Parathyroid adenoma (tissue), 2 donors: ENCODE results near the gene MAPK11.

Source experiments
- H2AFZ ChIP-seq: fragments of 300-600 bp; sonication (generic); one replicate; pipeline ENCODE4 v1.7.0; 2017; ENCODE audit warnings: antibody characterized with exemption, mild to moderate bottlenecking
- H3K27ac ChIP-seq: fragments of 300-600 bp; sonication (generic); one replicate; pipeline ENCODE4 v1.7.0; 2017
- H3K27me3 ChIP-seq: fragments of 300-600 bp; sonication (generic); one replicate; pipeline ENCODE4 v1.7.0; 2017; ENCODE audit warnings: low read length; ENCODE audit not compliant: control insufficient read depth, insufficient read depth
- H3K36me3 ChIP-seq: fragments of 300-600 bp; sonication (generic); one replicate; pipeline ENCODE4 v1.7.0; 2017; ENCODE audit warnings: low read length; ENCODE audit not compliant: control insufficient read depth, insufficient read depth
- H3K4me1 ChIP-seq: fragments of 300-600 bp; sonication (generic); one replicate; pipeline ENCODE4 v1.7.0; 2017; ENCODE audit warnings: control low read depth
- H3K4me2 ChIP-seq: fragments of 300-600 bp; sonication (generic); one replicate; pipeline ENCODE4 v1.7.0; 2017; ENCODE audit warnings: low read length
- H3K4me3 ChIP-seq: fragments of 300-600 bp; sonication (generic); one replicate; pipeline ENCODE4 v1.7.0; 2017; ENCODE audit warnings: low read depth, low read length
- H3K79me2 ChIP-seq: fragments of 300-600 bp; sonication (generic); one replicate; pipeline ENCODE4 v1.7.0; 2017; ENCODE audit warnings: control low read depth
- H3K9ac ChIP-seq: fragments of 300-600 bp; sonication (generic); one replicate; pipeline ENCODE4 v1.7.0; 2017; ENCODE audit warnings: mild to moderate bottlenecking
- H3K9me3 ChIP-seq: fragments of 300-600 bp; sonication (generic); one replicate; pipeline ENCODE4 v1.7.0; 2017; ENCODE audit warnings: low read length; ENCODE audit not compliant: control insufficient read depth
- TF ChIP-seq, protein P1 (sequence below): fragments of 300-600 bp; sonication (generic); IDR thresholded peaks from one replicate; pipeline ENCODE4 v1.7.0; 2017; ENCODE audit warnings: antibody characterized with exemption, mild to moderate bottlenecking
- donor health status: primary hyperparathyroidism.

Gene MAPK11

DNA sequence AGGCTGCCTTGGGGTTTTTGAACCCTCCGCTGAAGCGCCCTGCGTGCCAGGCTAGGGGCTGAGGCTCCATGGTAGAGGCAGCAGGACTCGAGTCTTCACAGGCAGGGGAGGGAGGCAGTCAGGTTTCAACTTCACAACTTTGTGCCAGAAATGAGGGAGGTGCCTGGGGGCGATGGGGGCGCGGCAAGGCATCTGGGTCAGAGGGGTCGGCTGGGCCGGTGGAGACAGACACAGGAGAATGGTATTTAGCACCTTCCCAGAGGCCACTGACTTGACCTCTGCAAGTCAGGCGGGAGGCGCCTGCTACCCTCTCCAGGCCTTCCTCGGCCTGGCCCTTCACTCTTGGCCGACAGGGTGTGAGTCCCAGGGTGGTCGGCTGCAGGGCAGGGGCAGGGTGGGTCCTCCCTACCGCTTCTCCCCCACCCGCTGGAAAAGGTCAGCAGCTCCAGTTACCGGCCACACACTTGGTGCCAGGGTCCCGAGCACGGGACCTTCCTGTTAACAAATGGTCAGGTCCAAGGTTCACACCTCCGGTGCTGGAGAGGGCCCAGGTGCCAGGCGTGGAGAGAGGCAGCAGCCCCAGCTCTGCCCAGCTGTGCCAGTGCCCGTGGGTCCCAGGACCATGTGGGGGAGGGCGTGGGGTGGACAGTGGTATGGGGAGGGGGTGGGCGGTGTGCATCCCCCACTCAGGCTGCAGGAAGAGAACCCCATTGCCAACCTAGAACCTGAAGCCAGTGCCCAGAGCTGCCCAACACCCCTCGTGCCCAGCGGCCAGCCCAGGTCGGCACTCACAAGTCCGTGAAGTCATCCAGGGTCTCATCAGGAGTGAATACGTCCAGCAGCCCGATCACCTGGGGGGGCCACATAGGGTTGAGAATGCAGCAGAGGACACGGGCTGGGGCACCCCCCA lies 12.5 kb downstream of the MAPK11 start:
- no peak overlapping the region for H3K27ac ChIP-seq
- no peak overlapping the region for H3K4me3 ChIP-seq
- H3K4me2 ChIP-seq, result no peak overlapping the region
- no peaks in the 10 kb centered on the region for H3K79me2 ChIP-seq
- TF ChIP-seq, protein P1, sequence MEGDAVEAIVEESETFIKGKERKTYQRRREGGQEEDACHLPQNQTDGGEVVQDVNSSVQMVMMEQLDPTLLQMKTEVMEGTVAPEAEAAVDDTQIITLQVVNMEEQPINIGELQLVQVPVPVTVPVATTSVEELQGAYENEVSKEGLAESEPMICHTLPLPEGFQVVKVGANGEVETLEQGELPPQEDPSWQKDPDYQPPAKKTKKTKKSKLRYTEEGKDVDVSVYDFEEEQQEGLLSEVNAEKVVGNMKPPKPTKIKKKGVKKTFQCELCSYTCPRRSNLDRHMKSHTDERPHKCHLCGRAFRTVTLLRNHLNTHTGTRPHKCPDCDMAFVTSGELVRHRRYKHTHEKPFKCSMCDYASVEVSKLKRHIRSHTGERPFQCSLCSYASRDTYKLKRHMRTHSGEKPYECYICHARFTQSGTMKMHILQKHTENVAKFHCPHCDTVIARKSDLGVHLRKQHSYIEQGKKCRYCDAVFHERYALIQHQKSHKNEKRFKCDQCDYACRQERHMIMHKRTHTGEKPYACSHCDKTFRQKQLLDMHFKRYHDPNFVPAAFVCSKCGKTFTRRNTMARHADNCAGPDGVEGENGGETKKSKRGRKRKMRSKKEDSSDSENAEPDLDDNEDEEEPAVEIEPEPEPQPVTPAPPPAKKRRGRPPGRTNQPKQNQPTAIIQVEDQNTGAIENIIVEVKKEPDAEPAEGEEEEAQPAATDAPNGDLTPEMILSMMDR, result no peak
- no peak overlapping the region for H2AFZ ChIP-seq
- no peaks in the 10 kb centered on the region for H3K36me3 ChIP-seq
- H3K4me1 ChIP-seq, result peaks cover 3% of the 10 kb centered on the region
- H3K27me3 ChIP-seq, result no peaks in the 10 kb centered on the region
- no peaks in the 10 kb centered on the region for H3K9me3 ChIP-seq
- no peak overlapping the region for H3K9ac ChIP-seq

DNA sequence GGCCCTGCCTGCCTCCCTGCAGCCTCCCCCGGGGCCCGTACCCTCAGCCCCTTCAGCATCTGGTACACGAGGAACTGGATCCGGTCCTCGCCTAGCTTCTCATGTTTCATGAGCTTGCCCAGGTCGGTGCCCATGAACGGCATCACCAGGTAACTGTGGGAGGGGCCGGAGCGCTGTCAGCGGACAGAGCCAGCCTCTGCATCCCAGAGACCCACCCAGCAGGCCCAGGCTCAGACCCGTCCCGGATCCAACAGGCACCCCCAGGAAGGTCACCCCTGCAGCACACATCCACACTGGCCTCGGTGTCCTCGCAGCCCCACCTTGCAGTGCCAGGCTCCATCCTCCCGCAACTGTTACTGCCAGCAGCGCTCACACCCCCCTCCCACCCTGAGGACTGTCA lies 13.1 kb downstream of the MAPK11 start:
- Histone ChIP-seq H3K27me3 (no peaks in the 10 kb centered on the region), H3K27ac (no peak overlapping the region), H3K79me2 (no peaks in the 10 kb centered on the region), H3K9me3 (no peaks in the 10 kb centered on the region), H3K4me2 (no peak overlapping the region), H2AFZ (no peak overlapping the region), H3K4me1 (peaks cover under 1% of the 10 kb centered on the region), H3K4me3 (no peak overlapping the region), H3K36me3 (no peaks in the 10 kb centered on the region), H3K9ac (no peak overlapping the region)
- TF ChIP-seq, protein P1, result no peak

DNA sequence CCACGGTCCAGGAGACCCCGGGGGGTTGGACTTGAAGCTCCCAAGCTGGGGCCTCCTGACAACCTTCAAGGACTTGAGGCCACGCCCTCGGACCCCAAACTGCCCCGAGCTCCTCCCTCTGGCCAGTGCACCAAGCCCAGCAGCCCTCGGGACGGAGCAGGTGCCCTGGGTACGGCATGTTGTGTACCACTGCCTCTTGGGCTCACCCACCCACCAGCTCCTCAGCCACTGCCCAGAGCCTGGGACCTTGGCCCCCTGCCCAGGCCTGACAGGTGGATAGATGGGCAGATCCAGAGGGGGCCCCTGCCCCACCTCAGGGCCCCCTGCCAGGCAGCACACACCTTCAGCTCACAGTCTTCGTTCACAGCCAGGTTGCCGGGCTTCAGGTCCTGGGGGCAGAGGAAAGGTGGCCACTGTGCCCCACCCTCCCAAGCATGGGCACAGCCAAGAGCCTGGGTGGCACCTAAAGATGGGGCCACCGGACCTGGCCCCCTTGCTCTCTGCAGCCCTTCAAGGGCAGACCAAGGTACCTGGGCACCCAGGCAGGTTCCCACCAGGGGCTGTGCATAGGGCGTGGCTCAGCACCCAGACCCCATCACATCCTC lies 13.8 kb downstream of the MAPK11 start:
- H3K4me1 ChIP-seq, result peaks cover 4% of the 10 kb centered on the region
- no peak overlapping the region for H2AFZ ChIP-seq
- TF ChIP-seq, protein P1, result no peak
- H3K4me3 ChIP-seq, result no peak overlapping the region
- no peak overlapping the region for H3K9ac ChIP-seq
- H3K36me3 ChIP-seq, result no peaks in the 10 kb centered on the region
- H3K27ac ChIP-seq, result no peak overlapping the region
- H3K79me2 ChIP-seq, result no peaks in the 10 kb centered on the region
- no peaks in the 10 kb centered on the region for H3K27me3 ChIP-seq
- H3K9me3 ChIP-seq, result no peaks in the 10 kb centered on the region
- no peak overlapping the region for H3K4me2 ChIP-seq

DNA sequence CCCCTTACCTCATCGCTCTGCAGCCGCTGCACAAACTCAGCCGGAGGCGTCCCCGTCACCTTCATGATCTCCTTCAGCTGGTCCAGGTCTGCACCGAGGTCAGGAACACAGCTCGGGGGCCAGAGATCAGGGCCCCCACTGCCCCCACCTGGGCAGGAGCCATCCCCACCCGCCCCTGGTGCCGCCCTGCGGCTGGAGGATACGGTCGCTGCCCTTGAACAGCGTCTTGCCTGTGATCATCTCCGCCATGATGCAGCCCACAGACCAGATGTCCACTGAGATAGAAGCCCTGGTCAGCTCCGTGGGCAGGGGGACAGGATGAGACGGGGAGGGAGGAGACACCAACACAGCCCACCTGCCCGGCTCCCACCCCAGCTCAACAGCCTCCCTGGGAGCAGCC lies 14.6 kb downstream of the MAPK11 start:
- TF ChIP-seq, protein P1, result no peak
- H3K4me2 ChIP-seq, result no peak overlapping the region
- no peak overlapping the region for H3K9ac ChIP-seq
- H3K27ac ChIP-seq, result no peak overlapping the region
- no peak overlapping the region for H3K4me3 ChIP-seq
- peaks cover 4% of the 10 kb centered on the region for H3K4me1 ChIP-seq
- H3K36me3 ChIP-seq, result no peaks in the 10 kb centered on the region
- no peak overlapping the region for H2AFZ ChIP-seq
- H3K27me3 ChIP-seq, result no peaks in the 10 kb centered on the region
- no peaks in the 10 kb centered on the region for H3K9me3 ChIP-seq
- H3K79me2 ChIP-seq, result no peaks in the 10 kb centered on the region
